ENCODE results near the gene PFN1. TPM values are rescaled to one million over a fixed set of nuclear protein-coding genes. Genes with fewer than 3 reads are reported as not detected.

Gene PFN1
- total and polyA plus RNA-seq, 9 of the 15 experiments (the other 6 are each of a cell fraction or from before 2014, with no cell fraction given), result 60.5 to 1,479 (median 456) TPM

DNA sequence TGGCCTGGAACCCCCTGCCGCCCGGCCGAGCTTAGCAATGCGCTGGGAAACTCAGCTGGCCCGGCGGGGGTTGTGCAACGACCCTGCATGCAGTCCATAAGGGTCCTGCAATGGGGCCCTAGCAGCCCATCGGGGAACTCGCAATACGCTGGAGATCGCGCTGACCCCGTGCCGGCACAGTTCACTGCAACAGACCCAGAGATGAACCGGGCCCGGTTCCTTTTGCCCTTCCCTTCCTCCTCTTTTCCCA lies 8.9 kb downstream of the PFN1 start (continued):
- TF ChIP-seq, protein P1, sequence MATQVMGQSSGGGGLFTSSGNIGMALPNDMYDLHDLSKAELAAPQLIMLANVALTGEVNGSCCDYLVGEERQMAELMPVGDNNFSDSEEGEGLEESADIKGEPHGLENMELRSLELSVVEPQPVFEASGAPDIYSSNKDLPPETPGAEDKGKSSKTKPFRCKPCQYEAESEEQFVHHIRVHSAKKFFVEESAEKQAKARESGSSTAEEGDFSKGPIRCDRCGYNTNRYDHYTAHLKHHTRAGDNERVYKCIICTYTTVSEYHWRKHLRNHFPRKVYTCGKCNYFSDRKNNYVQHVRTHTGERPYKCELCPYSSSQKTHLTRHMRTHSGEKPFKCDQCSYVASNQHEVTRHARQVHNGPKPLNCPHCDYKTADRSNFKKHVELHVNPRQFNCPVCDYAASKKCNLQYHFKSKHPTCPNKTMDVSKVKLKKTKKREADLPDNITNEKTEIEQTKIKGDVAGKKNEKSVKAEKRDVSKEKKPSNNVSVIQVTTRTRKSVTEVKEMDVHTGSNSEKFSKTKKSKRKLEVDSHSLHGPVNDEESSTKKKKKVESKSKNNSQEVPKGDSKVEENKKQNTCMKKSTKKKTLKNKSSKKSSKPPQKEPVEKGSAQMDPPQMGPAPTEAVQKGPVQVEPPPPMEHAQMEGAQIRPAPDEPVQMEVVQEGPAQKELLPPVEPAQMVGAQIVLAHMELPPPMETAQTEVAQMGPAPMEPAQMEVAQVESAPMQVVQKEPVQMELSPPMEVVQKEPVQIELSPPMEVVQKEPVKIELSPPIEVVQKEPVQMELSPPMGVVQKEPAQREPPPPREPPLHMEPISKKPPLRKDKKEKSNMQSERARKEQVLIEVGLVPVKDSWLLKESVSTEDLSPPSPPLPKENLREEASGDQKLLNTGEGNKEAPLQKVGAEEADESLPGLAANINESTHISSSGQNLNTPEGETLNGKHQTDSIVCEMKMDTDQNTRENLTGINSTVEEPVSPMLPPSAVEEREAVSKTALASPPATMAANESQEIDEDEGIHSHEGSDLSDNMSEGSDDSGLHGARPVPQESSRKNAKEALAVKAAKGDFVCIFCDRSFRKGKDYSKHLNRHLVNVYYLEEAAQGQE (IDR thresholded peaks at IDR 0.05; ENCODE audit: borderline replicate concordance), result no peak
- TF ChIP-seq, protein P1 (CRISPR knock-in tag; IDR thresholded peaks at IDR 0.05; ENCODE audit: low read depth), result 0 out of 2 replicates have a peak, but pooled peaks have one; percentile 15
- TF ChIP-seq TOE1 (IDR thresholded peaks at IDR 0.05; ENCODE audit: borderline replicate concordance) (0 out of 2 replicates have a peak, but pooled peaks have one; percentile 23), TOE1 (CRISPR knock-in tag; IDR thresholded peaks at IDR 0.05; ENCODE audit: borderline replicate concordance, low read depth) (no peak), CEBPG (CRISPR knock-in tag; IDR thresholded peaks at IDR 0.05) (no peak), CEBPG (tag; conservative IDR thresholded peaks at IDR 0.05 in 1 of 2, IDR thresholded peaks at IDR 0.05 in 1 of 2) (peak in 1 of 2 experiments; percentile 53; a peak in 1 of 4 replicates)
- TF ChIP-seq, protein P2, sequence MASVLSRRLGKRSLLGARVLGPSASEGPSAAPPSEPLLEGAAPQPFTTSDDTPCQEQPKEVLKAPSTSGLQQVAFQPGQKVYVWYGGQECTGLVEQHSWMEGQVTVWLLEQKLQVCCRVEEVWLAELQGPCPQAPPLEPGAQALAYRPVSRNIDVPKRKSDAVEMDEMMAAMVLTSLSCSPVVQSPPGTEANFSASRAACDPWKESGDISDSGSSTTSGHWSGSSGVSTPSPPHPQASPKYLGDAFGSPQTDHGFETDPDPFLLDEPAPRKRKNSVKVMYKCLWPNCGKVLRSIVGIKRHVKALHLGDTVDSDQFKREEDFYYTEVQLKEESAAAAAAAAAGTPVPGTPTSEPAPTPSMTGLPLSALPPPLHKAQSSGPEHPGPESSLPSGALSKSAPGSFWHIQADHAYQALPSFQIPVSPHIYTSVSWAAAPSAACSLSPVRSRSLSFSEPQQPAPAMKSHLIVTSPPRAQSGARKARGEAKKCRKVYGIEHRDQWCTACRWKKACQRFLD (CRISPR knock-in tag; IDR thresholded peaks at IDR 0.05), result no peak
